Heart left ventricle (tissue), 13 donors: ENCODE measurements around the gene TCF4.

ENCODE experiments used
- POLR2A ChIP-seq, 2 donors: fragments of 450-650 bp; IDR thresholded peaks; one replicate each; pipeline ENCODE4 v1.6.1; 2017; ENCODE audit warnings: antibody characterized with exemption in 2 of 2, mild to moderate bottlenecking in 2 of 2, moderate library complexity in 2 of 2
- TF ChIP-seq, protein P1 (sequence below), 12 donors: fragments of 200-600 bp; sonication (generic) in 4 of 12; IDR thresholded peaks; one replicate each; pipeline versions ENCODE4 v1.5.0 to v1.8.0; 2018 to 2022; ENCODE audit warnings: antibody characterized with exemption in 12 of 12, mild to moderate bottlenecking in 5 of 12
- donor health status: ischemic (EF 13 %, LVEDD 7.1; RV severe dilation, severe dysfunction).
- donor health status: DM: no; HTN: yes; CAD: no.
- donor health status: DM: no; HTN: no; CAD: no.
- donor health status: ischemic (EF 25% LVEDD 6.9; RV normal size, moderate dysfunction).
- donor health status: ischemic (EF 25% LVEDD 5.7; RV mildly dilated, moderate dysfunction).
- donor health status: ischemic (EF 35%, LVEDD 5.7; RV mildly dilated, moderate dysfunction).
- donor health status: nonischemic (EF 11% LVEDD 7.7; RV severe dilation, severe dysfunction).
- donor health status: DM: yes; HTN: yes; CAD: no.
- donor health status: PGD.
- donor health status: ischemic (EF 29% LVEDD 5.4; RV normal size, mild dysfunction).
- donor health status: nonischemic (EF 23%, LVEDD 6.1; RV moderate dilation, normal function).

DNA sequence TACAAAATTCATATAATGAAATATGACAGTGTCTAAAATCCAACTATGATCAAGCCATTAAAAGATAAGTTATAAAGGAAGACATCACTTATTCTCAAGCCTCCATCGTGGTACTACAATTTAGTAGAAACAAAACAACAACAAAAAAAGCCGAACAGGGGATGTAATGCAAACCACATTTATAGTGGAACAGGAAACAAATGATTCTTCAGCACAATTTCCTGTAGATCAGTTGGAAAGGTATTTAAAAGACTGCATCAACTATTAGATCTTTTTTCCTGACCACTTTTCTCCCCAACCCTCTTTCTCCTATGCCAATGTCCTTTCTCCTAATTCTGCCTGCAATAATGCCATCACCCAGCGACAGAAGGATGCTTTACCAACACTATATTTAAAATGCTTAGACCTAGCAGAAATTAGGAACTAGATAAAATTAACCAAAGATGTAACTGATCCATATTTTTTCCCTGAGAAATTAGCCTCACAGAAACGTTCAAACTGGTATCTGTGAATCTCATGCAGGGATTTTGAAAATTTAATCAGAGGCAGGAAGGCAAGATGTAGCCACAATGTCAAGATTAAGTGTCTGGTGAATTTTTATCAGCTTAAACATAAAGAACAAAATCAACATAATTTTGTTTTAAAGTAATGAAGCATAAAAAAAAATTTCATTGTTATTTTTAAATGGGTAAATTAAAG lies 271.4 kb downstream of the TCF4 start:
- TF ChIP-seq, protein P1, sequence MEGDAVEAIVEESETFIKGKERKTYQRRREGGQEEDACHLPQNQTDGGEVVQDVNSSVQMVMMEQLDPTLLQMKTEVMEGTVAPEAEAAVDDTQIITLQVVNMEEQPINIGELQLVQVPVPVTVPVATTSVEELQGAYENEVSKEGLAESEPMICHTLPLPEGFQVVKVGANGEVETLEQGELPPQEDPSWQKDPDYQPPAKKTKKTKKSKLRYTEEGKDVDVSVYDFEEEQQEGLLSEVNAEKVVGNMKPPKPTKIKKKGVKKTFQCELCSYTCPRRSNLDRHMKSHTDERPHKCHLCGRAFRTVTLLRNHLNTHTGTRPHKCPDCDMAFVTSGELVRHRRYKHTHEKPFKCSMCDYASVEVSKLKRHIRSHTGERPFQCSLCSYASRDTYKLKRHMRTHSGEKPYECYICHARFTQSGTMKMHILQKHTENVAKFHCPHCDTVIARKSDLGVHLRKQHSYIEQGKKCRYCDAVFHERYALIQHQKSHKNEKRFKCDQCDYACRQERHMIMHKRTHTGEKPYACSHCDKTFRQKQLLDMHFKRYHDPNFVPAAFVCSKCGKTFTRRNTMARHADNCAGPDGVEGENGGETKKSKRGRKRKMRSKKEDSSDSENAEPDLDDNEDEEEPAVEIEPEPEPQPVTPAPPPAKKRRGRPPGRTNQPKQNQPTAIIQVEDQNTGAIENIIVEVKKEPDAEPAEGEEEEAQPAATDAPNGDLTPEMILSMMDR (IDR thresholded peaks at IDR 0.05): no peak
- no peak for TF ChIP-seq POLR2A (IDR thresholded peaks at IDR 0.05)
